Measurements from ENCODE around the gene RBMS3.

The RBMS3 gene

DNA sequence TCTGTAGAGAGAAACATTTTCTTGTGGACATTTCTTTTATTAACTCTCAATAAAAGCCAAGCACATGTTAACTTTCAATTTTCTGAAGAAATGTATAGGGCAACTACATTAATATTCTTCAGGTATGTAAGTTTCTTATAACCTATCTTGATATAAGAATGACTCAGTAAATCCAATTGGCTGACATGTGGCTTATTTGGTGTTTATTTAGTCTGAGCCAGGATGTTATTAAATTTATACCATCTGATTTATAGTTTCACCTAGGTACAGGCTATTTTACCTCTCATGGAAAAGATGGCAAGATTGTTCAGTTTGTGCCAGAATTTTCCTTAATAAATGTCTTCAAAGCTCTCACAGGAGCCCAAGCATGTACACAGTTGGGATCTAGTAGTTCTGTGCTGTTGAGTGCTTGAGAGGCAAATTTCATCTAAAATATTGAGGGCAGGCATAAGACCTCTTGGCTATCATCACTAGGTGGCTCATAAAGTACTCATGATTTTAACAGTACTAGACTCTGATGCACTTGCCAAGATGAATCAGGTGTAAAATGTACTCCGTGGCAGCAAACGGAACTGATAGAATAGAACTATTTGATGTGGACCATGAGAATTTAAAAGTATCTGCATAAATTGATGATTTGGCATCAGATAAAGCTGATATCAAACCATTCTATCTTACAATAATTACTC, 631.9 kb downstream of the RBMS3 start:
- no peak for DNase-seq (ENCODE audit: low spot score)
- TF ChIP-seq, protein P1, sequence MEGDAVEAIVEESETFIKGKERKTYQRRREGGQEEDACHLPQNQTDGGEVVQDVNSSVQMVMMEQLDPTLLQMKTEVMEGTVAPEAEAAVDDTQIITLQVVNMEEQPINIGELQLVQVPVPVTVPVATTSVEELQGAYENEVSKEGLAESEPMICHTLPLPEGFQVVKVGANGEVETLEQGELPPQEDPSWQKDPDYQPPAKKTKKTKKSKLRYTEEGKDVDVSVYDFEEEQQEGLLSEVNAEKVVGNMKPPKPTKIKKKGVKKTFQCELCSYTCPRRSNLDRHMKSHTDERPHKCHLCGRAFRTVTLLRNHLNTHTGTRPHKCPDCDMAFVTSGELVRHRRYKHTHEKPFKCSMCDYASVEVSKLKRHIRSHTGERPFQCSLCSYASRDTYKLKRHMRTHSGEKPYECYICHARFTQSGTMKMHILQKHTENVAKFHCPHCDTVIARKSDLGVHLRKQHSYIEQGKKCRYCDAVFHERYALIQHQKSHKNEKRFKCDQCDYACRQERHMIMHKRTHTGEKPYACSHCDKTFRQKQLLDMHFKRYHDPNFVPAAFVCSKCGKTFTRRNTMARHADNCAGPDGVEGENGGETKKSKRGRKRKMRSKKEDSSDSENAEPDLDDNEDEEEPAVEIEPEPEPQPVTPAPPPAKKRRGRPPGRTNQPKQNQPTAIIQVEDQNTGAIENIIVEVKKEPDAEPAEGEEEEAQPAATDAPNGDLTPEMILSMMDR (IDR thresholded peaks at IDR 0.05; ENCODE audit: borderline replicate concordance, control extremely low read depth, extremely low read depth, insufficient read depth, missing control alignments): no peak
- in situ Hi-C loops (cut with MboI; ENCODE audit: low sequenced_read_pairs, unreplicated experiment): no loop called here

GRCh38 chr3:29914861-29915524, 634.1 kb downstream of the RBMS3 start:
- DNase-seq (ENCODE audit: low spot score): no peak
- in situ Hi-C loops (cut with MboI; ENCODE audit: low sequenced_read_pairs, unreplicated experiment): no loop called here
- TF ChIP-seq, protein P1 (IDR thresholded peaks at IDR 0.05; ENCODE audit: borderline replicate concordance, control extremely low read depth, extremely low read depth, insufficient read depth, missing control alignments): no peak

DNA sequence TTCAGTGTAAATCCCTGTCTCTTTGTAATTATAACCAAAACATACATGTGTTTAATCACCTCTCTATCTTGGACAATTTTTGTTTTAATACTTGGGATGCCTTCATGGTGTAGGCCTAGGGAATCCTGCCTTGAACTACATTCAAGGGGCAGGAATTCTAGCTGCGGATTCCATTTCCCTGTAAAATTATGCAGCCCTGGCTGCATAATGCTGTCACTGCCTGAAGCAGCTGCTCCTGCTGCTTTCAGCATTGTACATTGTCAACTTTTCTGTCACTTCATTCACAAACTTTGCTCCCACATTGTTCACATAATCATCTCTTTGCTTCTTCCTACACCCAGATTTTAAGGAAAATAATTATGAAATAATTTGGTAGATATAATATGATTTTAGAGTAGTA, 638.7 kb downstream of the RBMS3 start:
- in situ Hi-C loops (cut with MboI; ENCODE audit: low sequenced_read_pairs, unreplicated experiment): no loop called here
- no peak for DNase-seq (ENCODE audit: low spot score)
- TF ChIP-seq, protein P1 (IDR thresholded peaks at IDR 0.05; ENCODE audit: borderline replicate concordance, control extremely low read depth, extremely low read depth, insufficient read depth, missing control alignments): no peak

DNA sequence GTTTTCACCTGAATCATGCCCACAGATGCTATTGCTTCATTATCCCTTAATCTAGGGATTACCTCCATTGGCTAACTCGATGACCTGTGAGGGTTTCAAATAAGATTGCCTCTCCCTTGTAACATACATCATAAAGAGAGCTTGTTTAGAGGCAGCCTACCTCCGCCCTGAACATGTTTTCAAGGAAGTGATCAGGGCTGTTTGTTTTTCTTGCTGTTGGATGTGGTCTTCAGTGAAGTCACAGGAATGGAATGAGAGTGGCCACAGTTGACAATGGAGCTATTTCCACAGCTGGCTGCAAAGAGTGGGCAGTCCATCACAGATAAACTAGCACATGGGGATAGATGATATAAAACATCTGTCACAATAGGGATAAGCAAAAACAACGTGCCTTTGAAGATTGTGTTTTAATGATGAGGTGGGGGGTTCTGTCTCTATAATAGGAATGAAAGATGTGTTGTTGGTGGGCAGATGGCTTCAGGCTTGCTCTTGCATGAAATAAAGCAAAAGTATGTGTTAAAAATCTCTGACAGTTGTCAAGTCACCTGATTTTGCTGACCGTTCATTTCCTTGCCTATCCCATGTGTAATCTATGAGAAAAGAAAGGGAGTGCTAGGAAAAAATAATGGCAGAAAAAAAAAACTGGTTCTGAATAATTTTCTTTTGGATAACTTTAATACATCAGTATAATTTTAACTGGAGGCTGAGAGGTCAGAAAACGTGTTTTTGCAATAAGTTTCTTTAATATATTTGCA, 642.3 kb downstream of the RBMS3 start:
- no peak for DNase-seq (ENCODE audit: low spot score)
- TF ChIP-seq, protein P1 (IDR thresholded peaks at IDR 0.05; ENCODE audit: borderline replicate concordance, control extremely low read depth, extremely low read depth, insufficient read depth, missing control alignments): no peak
- in situ Hi-C loops (cut with MboI; ENCODE audit: low sequenced_read_pairs, unreplicated experiment): no loop called here

- TF ChIP-seq, protein P1 (IDR thresholded peaks at IDR 0.05; ENCODE audit: borderline replicate concordance, control extremely low read depth, extremely low read depth, insufficient read depth, missing control alignments): no peak
- no peak for DNase-seq (ENCODE audit: low spot score)
- in situ Hi-C loops (cut with MboI; ENCODE audit: low sequenced_read_pairs, unreplicated experiment): no loop called here
These were observed 644.1 kb downstream of the RBMS3 start for GRCh38 chr3:29924783-29925561.

GRCh38 chr3:29926378-29926777, 645.5 kb downstream of the RBMS3 start:
- in situ Hi-C loops (cut with MboI; ENCODE audit: low sequenced_read_pairs, unreplicated experiment): no loop called here
- TF ChIP-seq, protein P1 (IDR thresholded peaks at IDR 0.05; ENCODE audit: borderline replicate concordance, control extremely low read depth, extremely low read depth, insufficient read depth, missing control alignments): no peak
- no peak for DNase-seq (ENCODE audit: low spot score)
